ENCODE measurements around the gene ZNF320. TPM values are rescaled to one million over a fixed set of nuclear protein-coding genes. Genes with fewer than 3 reads are reported as not detected.

Gene ZNF320
- total RNA-seq, 1 experiment from 2014 or later: 12.2 TPM

- ChIA-PET CTCF (no interaction called here), POLR2A (ENCODE audit: low non-redundant PET) (no interaction called here)
- no peaks in the 10 kb centered on the region for H3K9me3 ChIP-seq (ENCODE audit: low read depth, low read length, poor library complexity, severe bottlenecking)
- H3K36me3 ChIP-seq (ENCODE audit: insufficient read depth, low read length, poor library complexity, severe bottlenecking): no peaks in the 10 kb centered on the region
- H3K27ac ChIP-seq (ENCODE audit: low read depth, low read length, poor library complexity, severe bottlenecking): no peak overlapping the region
- intact Hi-C loops (cut with micrococcal nuclease; ENCODE audit: unreplicated experiment): no loop called here
- H3K27me3 ChIP-seq (replicated peaks; ENCODE audit: insufficient read depth, low read depth, low read length, poor library complexity): no peaks in the 10 kb centered on the region
- no peaks in the 10 kb centered on the region for H3K4me1 ChIP-seq (ENCODE audit: insufficient read depth, low read length, poor library complexity, severe bottlenecking)
- TF ChIP-seq EZH2 (IDR thresholded peaks at IDR 0.05; ENCODE audit: borderline replicate concordance, low read depth, low read length, poor library complexity, severe bottlenecking) (no peak), CTCF (conservative IDR thresholded peaks at IDR 0.05; ENCODE audit: low read depth, low read length) (no peak)
- no TSS peak for BruUV-seq (replicated peaks)
- no peak for DNase-seq (ENCODE audit: low spot score)
- H3K4me3 ChIP-seq (ENCODE audit: low read depth, low read length, poor library complexity, severe bottlenecking): peak overlapping the region; percentile 60
These were observed 26.6 kb upstream of the ZNF320 start for GRCh38 chr19:52923778-52924593.

GRCh38 chr19:52922841-52923777 lies 25.7 kb upstream of the ZNF320 start, which contains the start of gene ZNF888:
ZNF888 (minus strand) TSS chr19:52923428; CDS start chr19:52917873, 5,555 bp downstream.
- Histone ChIP-seq H3K9me3 (ENCODE audit: low read depth, low read length, poor library complexity, severe bottlenecking) (no peaks in the 10 kb centered on the region), H3K4me3 (ENCODE audit: low read depth, low read length, poor library complexity, severe bottlenecking) (peak within 1 kb of the TSS; percentile 60), H3K27ac (ENCODE audit: low read depth, low read length, poor library complexity, severe bottlenecking) (peak within 1 kb of the TSS; percentile 80), H3K36me3 (ENCODE audit: insufficient read depth, low read length, poor library complexity, severe bottlenecking) (no peaks in the 10 kb centered on the region), H3K4me1 (ENCODE audit: insufficient read depth, low read length, poor library complexity, severe bottlenecking) (no peaks in the 10 kb centered on the region), H3K27me3 (replicated peaks; ENCODE audit: insufficient read depth, low read depth, low read length, poor library complexity) (no peaks in the 10 kb centered on the region)
- ChIA-PET POLR2A (ENCODE audit: low non-redundant PET) (no interaction called here), CTCF (no interaction called here)
- DNase-seq (ENCODE audit: low spot score): peak; percentile 84
- no peak for TF ChIP-seq EZH2 (IDR thresholded peaks at IDR 0.05; ENCODE audit: borderline replicate concordance, low read depth, low read length, poor library complexity, severe bottlenecking)
- no peak for TF ChIP-seq CTCF (conservative IDR thresholded peaks at IDR 0.05; ENCODE audit: low read depth, low read length)
- intact Hi-C loops (cut with micrococcal nuclease; ENCODE audit: unreplicated experiment): no loop called here
- BruUV-seq (replicated peaks): TSS peak; percentile 65

GRCh38 chr19:52917531-52917930 lies 20.1 kb upstream of the ZNF320 start:
- BruUV-seq (replicated peaks): no TSS peak
- no peak for DNase-seq (ENCODE audit: low spot score)
- CTCF ChIA-PET: no interaction called here
- no peak overlapping the region for H3K27ac ChIP-seq (ENCODE audit: low read depth, low read length, poor library complexity, severe bottlenecking)
- POLR2A ChIA-PET (ENCODE audit: low non-redundant PET): no interaction called here
- no peaks in the 10 kb centered on the region for H3K4me1 ChIP-seq (ENCODE audit: insufficient read depth, low read length, poor library complexity, severe bottlenecking)
- H3K27me3 ChIP-seq (replicated peaks; ENCODE audit: insufficient read depth, low read depth, low read length, poor library complexity): no peaks in the 10 kb centered on the region
- no peak for TF ChIP-seq EZH2 (IDR thresholded peaks at IDR 0.05; ENCODE audit: borderline replicate concordance, low read depth, low read length, poor library complexity, severe bottlenecking)
- no peaks in the 10 kb centered on the region for H3K36me3 ChIP-seq (ENCODE audit: insufficient read depth, low read length, poor library complexity, severe bottlenecking)
- no peak overlapping the region for H3K4me3 ChIP-seq (ENCODE audit: low read depth, low read length, poor library complexity, severe bottlenecking)
- H3K9me3 ChIP-seq (ENCODE audit: low read depth, low read length, poor library complexity, severe bottlenecking): no peaks in the 10 kb centered on the region
- intact Hi-C loops (cut with micrococcal nuclease; ENCODE audit: unreplicated experiment): no loop called here

Measured in A673 (cell line).